Stimulated activated CD4-positive, alpha-beta T cell treated with anti-CD3 and anti-CD28 coated beads, Interleukin-12 subunit alpha, Interleukin-12 subunit beta, amount 100 ng/mL, for 4 hours (primary cell): ENCODE results near the gene HPCAL1.
"Not testable (repeated sequence)": the region's sequence is repeated elsewhere in the genome, so short reads cannot be mapped to it uniquely, and the experiment has no call there.

Experiments used
- DNase-seq: peaks from one replicate; pipeline ENCODE4 v3.0.0-alpha.2; 2020

The HPCAL1 gene

GRCh38 chr2:10302479-10303180 is at the start of gene HPCAL1:
HPCAL1 (plus strand) TSS chr2:10302904; CDS start chr2:10419758, 116,854 bp downstream.
- peak; percentile 79 for DNase-seq

DNA sequence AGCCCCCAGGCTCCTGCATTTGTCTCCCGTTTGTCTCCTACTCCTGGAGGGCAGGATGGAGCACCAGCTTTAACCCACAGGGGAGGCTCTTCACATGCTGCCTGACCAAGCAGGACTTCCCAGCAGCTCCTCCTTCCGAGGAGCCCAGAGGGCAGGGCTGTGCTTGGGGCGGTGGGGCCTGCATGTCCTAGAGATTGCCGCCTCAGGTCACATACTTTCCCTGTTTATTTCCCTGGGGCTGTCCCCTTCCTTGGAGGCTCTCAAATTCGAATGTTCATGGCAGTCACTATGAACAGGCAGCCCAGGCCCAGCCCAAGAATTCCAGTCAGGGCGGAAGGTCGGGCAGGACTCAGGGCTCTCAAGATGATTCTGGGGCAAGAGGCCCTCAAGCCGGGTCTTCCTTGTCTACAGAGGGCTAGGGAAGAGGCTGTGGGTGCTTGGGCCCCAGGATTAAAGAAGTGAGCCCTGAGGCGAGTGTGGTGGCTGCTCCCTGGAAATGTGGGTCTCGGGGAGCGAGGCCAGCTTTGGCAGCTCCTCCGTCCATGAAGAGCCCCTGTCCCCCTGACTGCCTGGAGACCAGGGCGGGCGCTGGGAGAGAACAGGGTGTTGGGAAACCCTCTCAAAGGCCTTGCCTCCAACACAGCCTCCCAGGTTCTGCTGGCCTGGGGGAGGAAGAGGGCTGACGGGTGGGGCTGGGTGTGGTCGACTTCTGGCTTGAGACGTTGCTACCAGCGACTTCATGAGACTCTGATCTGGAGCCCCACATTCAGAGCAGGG is 48.9 kb upstream of the HPCAL1 start:
- DNase-seq: no peak

DNA sequence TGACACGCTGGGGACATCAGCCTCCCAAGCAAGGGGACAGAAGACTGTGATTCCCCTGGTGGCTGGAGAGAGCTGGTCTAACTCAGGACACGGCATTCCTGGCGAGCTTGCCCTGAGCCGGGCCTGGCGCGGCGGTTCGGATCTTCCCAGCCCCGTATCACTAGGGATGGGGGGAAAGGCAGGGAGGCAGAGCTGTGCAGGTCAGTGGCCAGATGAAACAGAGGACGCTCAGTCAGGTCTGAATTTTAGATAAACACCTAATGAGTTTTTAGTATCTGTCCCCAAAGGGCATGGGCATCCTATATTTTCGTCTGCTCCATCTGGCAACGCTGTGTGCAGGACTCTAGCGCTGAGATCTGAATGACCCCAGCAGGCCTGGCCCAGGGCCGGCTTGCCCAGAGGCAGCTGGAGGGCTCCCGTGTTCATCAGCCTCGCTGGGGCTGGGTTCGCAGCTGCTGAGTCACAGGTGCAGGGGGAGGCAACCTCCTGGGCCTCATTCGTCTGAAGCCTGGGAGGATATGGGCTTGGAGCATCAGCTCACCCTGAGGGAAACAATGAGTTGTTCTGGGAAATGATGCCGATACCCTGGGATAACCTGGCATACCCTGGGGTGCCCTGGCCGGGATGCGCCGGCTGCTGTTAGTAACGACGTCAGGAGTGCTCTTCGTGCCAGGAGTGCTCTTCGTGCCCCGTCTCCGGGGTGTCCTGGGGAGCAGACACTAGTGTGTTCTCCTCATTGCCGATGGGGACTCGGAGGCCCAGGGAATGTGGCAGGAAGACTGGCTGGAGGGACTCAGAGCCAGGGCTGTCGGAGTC is 48.1 kb upstream of the HPCAL1 start:
- no peak for DNase-seq

DNA sequence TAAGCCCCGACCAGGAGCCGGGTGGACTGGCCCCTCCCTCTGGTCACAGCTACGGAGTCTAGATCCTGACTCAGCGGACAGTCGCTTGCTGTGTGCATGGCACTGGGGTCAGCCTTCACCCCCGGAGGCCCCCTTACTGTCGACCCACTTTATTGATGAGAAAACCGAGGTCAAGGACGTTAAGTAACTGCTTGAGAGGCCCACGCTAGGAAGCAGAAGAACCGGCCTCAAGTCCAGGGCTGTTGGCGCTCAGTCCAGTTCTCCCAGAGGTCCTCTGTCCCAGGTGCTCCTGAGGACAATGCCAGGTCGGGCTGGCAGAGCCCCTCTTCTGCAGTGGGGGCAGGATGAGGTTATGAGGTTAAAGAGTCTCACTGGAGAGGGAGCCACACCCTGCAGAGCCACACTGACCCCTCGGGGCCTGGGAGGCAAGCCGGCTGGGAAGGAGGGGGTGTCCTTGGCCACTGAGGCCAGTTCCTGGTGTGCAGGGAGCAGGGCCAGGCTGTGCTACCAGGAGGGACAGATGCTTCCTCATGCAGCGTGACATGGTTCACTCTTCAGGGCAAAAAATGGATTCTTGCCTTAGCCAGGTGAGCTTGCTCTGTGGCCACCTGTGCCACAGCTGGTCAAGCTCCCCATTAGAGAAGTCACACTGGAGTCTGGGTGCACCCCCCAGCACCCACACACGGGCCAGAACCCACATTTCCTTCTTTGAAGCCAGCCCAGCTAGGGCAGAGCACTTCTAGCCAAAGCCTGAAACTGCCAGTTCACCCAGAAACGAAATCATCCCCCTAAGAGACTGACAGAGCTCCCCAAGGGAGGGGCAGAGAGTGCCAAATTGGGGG is 47.3 kb upstream of the HPCAL1 start:
- DNase-seq: no peak

DNA sequence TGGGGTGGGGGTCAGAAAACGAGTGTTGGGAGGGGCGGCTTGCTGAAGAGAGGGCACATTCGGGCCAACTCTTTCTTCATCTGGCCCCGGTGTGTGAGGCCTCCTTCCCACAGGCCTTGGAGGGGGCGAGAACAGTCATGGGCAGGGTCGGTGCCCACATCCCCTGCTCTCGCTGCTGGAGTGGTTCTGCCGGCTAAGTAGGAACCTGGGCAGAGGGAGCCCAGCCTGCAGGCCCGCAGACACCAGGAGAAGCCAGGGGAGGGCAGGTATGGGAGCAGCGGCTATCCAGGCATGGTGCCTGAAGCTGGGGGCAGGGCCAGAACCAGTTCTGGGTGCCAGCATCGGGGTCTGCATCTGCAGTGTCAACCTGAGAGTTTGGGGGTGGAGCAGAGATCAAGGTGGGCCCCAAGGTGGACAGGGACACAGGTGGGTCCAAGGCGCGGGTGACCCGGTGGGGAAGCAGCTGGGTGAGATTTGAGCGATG is 46.6 kb upstream of the HPCAL1 start:
- no peak for DNase-seq

- no peak for DNase-seq
These were observed 46.1 kb upstream of the HPCAL1 start for GRCh38 chr2:10256515-10257031.

DNA sequence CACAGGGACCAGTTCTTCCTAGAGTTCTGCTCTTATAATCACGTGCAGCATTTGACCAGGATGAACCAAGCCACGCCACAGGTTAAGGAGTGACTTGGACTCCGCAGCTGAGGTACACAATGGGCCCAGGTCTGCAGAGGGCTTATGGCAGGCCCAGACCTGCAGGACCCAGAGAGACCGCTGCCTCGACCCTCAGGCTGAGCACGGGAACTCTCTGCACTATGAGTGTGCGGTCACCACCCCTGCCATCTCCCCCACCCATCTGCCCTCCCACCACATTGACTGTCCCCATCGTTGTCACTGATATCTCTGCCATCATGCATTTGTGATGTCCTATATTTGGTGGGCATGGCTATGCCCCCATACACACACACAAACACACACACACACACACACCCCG is 45.7 kb upstream of the HPCAL1 start:
- DNase-seq: no peak

DNA sequence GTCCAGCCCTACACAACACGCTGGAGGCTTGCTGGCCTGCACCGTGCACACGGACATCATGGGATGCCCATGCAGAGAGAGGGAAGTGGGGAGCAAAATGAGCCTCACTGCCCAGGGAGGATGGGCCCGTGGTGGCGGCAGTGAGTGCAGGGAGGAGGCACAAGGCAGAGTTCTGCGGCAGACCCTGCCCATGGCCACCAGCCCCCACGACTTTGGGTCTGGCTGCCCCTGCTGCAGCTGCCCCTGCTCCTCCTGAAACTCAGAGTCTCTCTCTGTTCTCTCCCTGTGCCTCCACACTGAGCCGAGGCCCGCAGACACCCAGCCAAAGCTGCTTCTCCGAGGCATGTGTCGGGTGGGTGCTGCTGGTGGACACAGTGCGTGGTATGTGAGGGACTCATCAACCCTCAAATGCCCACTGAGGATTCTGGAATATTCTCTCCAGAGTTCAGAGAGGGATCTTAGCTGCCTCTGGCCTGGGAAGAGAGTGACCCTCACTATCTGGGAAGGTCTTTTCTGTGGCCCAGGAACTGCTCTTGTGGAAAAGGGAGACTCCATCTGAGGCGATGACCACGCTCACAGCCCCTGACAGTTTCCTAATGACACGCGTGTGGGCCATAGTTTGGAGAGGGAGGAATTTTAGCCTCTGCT is 45.1 kb upstream of the HPCAL1 start:
- no peak for DNase-seq

DNA sequence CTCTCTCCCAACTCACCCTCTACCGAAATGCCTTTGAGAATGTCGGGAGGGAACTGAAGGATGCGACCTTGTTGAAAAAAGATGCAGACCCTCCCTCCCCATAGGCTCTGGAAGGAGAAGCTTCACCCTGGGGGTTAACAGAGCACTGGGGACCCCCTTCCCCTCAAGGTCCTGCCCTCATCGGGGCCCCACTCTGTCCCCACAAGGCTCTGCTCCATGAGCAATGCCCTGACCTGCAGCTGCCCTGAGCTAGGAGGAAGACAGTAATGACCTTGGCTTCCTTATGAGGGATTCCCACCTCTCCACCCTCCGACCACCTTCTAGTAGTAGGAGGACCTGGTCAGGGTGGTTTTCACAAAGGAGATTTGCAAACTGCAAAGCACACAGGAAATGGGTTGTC is 44.4 kb upstream of the HPCAL1 start:
- no peak for DNase-seq

- no peak for DNase-seq
These were observed 44.0 kb upstream of the HPCAL1 start for GRCh38 chr2:10258726-10259125.

DNA sequence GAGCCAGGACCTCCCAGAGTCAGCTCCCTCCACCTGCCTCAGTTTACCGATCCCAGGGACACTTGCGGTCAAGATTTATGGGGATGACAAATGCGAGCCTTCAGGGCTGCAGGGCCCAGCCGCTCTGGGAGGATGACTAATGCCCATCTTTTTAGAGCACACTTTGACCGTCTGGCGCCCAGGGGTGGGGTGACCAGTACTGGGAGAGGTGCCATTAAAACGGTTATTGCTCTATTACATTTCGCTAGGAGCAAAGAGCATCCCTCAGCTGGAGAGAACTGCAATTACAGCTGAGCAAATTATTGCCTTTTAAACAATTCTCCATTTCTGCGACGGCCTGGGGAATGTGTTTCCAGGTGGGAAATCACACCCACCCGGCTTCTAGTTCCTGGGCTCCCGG is 42.6 kb upstream of the HPCAL1 start:
- DNase-seq: no peak

GRCh38 chr2:10263526-10263925 is 39.2 kb upstream of the HPCAL1 start:
- DNase-seq: not testable (repeated sequence)

DNA sequence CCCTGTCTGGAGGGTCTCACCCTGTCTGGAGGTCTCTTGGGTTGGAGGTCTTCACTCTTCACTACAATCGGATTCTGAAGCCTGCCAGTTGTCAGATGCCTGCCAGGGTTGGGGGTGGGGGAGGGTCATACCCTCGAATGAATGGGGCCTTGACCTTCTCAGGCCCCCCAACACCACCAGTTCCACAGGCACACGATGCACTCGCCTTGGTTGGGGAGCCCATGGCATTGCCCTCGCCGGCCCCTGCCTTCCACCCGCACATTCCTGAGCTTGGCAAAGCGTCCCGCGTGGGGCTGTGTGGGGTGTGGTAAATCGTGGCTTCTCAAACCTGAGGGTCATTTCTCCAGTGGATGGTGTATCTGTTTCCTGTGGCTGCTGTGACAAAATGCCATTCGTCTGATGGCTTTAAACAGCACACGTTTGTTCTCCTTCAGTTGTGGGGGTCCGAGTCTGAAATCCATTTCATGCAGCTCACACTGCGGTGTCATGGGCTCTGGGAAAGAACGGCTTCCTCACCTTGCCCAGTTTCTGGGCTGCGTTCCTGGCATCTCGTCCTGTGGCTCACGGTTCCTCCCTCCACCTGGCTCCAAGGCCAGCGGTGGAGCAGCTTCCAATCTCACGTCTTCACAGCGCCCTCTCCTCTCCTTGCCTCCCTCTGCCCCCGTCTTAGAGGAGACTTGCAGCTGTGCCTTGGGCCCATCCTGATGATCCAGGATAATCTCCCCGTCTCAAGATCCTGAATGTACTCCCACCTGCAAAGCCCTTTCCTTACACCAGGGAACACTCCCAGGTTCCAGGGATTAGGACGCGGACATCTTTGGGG is 38.0 kb upstream of the HPCAL1 start:
- DNase-seq: no peak

DNA sequence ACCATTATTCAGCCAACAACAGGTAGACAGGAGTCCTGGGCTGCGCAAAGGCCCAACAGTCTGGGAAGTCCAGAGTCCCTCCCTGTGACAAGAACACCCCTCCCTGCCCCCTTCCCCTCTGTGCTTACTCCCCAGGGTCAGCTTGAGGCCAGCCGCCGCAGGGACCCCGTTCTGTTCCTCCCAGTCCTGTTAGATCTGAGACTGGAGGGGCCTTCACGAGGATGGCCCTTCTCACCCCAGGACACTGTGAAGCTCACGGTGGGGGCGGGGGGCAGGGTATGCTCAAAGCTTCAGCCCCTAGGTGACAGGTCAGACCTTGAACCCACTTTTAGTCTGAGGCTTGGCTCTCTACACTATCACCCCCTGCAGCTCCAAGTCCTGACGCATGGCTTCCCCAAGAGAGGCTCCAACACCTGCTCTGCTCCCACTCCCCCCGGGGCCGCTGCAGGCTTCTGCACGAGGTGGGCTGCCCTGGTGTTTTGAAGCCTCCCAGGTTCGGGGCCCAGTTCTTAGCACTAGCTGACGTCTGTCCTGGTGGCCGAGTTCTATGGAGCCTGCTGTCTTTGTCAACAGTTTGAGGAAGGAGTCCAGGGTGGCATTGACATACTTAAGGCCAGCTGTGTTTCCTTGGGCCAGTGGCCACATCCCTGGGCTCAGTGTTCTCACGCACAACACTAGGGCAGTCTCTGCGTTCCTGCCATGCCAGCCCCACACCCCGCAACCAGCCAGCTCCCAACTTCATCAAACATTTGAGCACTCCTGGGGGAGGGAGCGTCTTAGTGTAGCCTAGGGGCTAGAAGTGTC is 37.2 kb upstream of the HPCAL1 start:
- DNase-seq: no peak

- no peak for DNase-seq
These were observed 36.5 kb upstream of the HPCAL1 start for GRCh38 chr2:10266133-10266620.

- DNase-seq: no peak
These were observed 35.7 kb upstream of the HPCAL1 start for GRCh38 chr2:10267036-10267435.

DNA sequence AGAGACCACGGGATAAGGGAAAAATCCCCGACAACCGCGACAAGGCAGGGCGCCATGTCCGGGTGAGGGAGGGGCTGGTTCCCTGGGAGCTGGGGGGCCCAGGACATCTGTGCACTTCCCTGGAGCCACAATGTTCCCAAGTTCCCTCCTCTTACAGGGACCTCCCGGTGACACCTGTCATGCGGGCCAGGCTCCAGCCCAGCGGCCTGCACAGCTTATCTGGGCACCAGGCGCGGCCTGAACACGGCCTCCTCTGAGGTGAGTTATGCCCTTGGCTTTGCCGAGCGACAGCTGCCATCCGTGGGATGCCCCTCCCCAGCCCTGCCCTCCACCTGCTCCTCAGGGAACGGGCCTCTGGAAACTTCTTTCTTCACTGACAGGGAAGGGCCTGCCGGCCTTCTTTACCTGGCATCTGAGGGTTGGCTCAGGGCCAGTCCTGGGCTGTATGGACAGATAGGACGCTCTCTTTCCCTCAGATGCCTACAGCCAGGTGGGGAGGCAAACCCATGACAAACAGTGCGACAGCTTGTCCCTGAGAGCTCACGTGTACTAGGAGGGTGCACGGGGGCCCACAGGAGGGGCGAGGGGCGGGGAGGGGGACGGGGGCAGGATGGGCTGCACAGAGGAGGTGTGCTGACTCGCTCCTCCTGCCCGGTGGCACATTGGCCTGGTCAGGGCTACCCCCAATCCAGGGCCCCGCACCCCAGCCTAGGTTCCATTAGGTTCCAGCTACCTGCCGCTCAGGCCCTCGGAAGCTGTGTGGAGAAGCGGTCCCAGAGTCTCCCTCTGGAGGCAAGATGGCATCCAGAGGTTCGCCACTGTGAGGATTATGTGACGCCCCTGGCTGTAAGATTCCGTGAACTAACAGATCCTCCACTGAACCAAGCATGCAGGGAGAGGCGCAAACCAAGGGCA is 34.9 kb upstream of the HPCAL1 start:
- DNase-seq: no peak

GRCh38 chr2:10269291-10269690 is 33.4 kb upstream of the HPCAL1 start:
- no peak for DNase-seq
